NCI-H226 (cell line): Measurements from ENCODE around the gene ARHGEF18.
A peak's percentile ranks its signal among the peaks of the same experiment; 100 is the strongest.
"Not testable (repeated sequence)": the region's sequence is repeated elsewhere in the genome, so short reads cannot be mapped to it uniquely, and the experiment has no call there.

Experiments used
- DNase-seq: peaks from one replicate; pipeline ENCODE4 v3.0.0-alpha.2; 2015

The ARHGEF18 gene

DNA sequence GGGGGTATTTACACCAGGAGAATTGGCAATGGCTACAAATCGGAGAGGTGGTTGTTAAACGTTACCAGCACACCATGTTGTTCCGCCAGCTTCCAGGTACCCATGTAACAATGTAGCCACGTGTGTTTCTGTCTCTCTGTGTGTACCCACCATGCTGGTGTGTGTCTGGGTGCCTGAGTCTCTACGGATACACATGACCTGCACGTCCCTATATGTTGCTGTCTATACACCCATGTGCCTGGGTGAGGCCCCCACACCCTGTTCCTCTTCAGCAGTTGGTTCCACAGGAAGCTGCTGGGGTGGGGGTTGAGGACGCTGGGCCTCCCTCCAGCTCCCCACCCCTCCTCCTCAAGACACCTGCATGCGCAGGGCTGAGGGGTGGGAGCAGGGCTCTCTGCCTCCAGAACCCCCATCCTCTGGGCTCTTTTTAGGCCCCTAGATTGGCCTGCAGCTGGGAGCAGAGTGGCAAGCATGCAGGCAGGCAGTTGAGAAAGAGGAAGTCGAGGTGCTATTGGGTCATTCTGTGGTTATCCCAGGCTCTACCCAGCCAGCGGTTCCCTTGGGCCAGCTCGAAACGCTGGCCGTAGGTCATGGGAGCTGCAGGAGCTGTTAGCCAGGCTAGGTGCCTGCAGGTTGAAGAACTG, at the start of gene ARHGEF18:
Gene ARHGEF18 (plus strand): TSS at position 351 of the 644 bp plus-strand sequence. CDS start 13,954 bp downstream, outside the sequence.
- no peak for DNase-seq

DNA sequence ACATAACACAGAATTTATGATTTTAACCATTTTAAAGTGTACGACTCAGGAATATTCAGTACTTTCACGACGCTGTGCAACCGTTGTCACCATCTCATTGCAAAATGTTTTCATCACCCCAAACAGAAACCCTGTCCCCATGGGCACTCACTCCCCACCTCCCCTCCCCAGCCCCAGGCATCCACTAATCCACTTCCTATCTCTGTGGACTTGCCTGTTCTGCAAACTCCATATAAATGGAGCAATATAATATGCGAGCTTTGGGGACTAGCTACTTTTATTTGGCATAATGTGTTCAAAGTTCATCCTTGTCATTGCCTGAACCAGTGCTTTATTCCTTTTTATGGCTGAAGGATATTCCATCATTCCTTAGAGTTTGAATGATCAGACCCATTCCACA, 47.2 kb upstream of the ARHGEF18 start:
- DNase-seq, result no peak

DNA sequence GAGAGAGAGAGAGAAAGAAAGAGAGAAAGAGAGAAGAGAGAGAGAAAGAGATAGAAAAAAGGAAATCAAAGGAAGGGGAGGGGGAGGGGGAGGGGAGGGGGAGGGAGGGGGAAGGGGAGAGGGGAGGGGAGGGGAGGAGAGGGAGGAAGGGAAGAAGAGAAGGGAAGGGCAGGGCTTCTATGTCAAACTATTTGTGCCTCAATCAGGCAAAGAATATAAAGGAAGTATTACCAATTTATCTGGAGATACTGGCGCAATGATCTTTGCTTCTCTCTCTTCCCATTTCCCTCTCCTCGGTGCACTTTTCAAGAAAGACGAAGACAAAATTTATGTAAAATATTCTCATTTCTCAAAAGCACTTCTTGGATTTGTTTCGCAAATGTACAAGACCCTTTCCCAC, 45.3 kb upstream of the ARHGEF18 start:
- DNase-seq, result no peak

DNA sequence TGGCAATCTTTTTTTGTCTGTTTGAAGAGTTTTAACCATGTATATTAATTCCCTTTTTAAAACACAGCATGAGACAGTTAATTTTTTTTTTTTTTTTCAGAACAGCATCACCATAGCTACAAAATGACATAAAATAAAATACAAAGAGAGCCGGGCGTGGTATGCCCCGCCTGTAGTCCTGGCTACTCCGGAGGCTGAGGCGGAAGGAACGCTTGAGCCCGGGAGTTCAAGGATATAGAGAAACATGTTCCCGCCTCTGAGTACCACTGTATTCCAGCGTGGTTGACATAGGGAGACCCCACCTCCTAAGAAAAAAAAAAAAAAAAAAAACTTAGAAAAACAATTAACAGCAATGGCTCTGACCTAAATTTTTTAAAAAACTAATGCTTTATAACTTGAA, 44.5 kb upstream of the ARHGEF18 start:
- no peak for DNase-seq

DNA sequence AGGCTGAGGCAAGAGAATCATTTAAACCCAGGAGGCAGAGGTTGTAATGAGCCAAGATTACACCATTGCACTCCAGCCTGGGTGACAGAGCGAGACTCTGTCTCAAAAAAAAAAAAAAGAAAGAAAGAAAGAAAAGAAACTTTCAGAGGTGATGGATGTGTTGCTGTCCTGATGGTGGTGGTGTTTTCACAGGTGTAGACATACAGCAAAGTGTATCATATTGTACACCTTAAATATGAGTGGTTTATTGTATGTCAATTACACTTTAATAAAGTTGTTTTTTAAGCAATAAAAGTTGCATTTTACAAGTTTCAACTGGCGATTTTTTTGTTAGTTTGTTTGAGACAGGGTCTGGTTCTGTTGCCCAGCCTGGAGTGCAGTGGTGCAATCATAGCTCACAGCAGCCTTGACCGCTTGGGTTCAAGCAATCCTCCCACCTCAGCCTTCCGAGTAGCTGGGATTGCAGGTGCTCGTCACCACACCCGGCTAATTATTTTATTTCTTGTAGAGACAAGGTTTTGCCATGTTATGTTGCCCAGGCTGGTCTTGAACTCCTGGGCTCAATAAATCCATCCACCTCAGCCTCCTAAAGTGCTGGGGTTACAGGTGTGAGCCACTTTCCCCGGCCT, 41.0 kb upstream of the ARHGEF18 start:
- DNase-seq, result no peak

GRCh38 chr19:7308327-7308726, 40.4 kb upstream of the ARHGEF18 start:
- not testable (repeated sequence) for DNase-seq

DNA sequence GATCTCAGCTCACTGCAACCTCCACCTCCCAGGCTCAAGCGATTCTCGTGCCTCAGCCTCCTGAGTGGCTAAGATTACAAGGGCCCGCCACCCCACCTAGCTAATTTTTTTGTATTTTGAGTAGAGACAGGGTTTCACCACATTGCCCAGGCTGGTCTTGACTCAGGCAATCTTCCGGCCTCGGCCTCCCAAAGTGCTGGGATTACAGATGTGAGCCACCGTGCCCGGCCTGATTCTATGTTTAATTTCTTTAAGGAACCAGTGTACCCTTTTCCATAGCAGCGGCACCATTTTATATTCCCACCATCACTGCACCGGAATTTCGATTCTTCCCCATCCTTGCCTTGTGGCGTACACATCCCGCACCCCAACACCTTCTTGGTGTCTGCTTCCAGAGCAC, 36.8 kb upstream of the ARHGEF18 start:
- no peak for DNase-seq

GRCh38 chr19:7312816-7313215, 35.9 kb upstream of the ARHGEF18 start:
- no peak for DNase-seq

GRCh38 chr19:7318176-7318575, 30.6 kb upstream of the ARHGEF18 start:
- DNase-seq, result no peak

DNA sequence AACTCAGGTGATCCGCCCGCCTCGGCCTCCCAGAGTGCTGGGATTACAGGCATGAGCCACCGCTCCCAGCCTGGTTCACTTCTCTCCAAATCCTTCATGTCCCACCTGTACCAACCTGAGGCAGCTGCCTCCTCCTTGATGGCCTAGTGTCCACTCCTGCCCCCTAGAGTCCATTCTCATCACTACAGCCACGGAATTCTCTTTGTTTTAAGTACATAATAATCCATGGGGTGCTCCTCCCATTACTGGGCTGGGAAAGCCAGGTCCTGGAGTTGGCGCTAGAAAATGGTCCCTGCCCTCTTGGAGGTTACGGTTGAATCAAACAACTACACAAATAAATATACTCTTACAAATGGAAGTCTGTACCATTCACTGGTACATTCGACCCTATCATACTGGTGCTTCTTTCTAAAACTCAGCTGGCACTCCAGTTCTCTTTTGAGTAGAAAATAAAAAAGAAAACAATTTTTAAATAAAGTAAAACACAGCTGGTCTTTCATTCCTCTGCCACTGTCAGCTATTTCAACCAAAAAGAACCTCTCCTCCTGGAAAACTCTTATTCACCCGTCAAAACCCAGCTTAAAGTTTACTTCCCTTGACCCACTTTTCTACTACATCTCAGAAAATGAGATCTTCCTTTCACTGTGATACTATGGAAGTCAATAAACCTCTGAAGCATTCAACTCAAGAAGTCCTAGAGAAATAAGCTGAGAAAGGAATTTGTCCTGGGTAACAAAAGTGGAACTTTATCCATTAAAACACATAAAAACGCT, 22.4 kb upstream of the ARHGEF18 start:
- no peak for DNase-seq

DNA sequence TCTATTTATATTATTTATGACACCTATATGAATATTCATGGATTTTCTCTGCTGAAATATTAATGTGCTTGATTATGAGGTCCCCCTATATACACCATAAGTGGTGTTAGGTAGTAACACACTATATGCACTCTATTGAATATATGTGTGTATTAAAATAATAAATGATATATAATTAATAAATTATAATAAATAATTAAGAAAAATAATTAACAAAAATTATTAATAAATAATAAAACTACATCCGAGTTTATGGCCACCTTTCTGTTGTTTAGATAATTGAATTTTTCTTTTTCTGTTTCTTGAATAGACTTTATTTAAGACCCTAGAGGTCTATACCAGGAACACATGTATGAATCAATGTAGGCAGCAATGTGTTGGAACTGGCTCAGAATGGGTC, 20.9 kb upstream of the ARHGEF18 start:
- no peak for DNase-seq

DNA sequence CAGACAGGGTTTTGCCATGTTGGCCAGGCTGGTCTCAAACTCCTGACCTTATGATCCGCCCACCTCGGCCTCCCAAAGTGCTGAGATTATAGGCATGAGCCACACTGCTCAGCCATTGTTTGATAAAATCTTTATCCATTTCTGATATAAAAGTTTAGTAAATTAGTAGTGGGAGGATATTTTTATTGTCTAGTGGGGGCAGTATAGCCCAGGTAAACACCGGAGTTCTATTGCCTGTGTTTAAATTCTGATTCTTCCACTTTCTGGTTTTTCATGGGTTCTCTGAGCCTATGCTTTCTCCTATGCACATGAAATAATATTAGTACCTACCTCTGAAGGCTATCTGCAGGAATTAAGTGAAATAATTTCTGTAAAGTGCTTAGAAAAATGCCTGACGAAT, 20.1 kb upstream of the ARHGEF18 start:
- DNase-seq, result no peak

GRCh38 chr19:7331446-7331845, 17.3 kb upstream of the ARHGEF18 start:
- DNase-seq, result no peak

GRCh38 chr19:7333198-7334118, 15.3 kb upstream of the ARHGEF18 start:
- DNase-seq, result peak; percentile 25

DNA sequence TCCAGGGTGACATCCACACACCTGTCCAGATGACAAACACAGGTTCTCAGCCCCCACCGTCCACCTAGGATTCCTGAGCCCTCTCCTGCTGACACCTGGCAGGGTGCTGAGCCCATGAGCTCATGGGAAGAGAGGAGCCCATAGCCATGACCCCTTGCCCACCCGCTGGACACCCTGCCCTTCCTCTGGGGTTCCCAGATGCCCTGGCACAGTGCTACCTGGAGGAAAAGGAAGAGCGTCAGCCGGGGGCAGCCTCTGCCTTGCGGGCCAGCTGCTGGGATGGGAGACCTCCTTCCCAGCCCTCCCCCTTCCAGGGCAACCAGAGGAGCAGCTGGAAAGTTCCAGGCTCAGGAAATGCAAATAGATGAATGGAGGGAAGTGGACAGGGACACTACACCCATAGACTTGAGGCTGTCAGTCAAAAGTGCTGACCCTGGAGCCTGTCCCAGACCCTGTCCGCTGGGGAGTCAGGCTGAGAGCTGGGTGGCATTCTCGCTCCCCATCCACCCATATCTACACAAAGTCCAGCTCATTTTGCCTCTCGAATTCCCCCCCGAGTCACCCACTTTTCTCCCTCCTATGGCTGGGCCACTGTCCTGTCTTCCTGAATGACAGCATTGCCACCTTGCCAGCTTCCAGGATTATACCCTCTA, 12.3 kb upstream of the ARHGEF18 start:
- no peak for DNase-seq

- DNase-seq, result no peak
These were observed 11.2 kb upstream of the ARHGEF18 start for GRCh38 chr19:7337380-7338194.

DNA sequence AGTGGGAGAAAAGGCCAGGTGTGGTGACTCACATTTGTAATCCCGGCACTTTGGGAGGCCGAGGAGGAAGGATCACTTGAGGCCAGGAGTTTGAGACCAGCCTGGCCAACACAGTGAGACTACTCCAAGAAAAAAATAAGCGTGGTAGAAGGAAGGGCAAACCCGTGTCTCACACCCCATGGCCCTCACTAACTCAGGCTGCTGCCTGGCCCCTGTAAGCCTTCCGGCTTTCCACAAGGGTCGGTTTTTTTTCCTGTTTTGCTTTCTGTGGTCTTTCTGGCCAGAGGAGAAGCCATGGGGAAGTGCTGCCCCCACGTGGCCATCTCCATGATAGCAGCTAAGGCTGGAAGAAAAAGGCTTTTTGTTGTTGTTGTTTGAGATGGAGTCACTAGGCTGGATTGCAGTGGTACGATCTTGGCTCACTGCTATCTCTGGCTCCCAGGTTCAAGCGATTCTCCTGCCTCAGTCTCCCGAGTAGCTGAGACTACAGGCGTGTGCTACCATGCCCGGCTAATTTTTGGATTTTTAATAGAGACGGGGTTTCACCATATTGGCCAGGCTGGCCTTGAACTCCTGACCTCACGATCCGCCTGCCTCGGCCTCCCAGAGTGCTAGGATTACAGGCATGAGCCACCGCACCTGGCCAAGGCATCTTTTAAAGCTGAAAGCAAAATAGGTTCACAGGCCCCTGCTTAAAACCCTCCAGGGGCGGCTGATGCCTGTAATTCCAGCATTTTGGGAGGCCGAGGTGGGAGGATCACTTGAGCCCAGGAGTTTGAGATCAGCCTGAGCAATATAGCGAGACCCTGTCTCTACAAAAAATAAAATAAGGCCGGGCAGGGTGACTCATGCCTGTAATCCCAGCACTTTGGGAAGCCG, 7.5 kb upstream of the ARHGEF18 start:
- DNase-seq, result peak; percentile 20

GRCh38 chr19:7342143-7342542, 6.6 kb upstream of the ARHGEF18 start:
- DNase-seq, result no peak

DNA sequence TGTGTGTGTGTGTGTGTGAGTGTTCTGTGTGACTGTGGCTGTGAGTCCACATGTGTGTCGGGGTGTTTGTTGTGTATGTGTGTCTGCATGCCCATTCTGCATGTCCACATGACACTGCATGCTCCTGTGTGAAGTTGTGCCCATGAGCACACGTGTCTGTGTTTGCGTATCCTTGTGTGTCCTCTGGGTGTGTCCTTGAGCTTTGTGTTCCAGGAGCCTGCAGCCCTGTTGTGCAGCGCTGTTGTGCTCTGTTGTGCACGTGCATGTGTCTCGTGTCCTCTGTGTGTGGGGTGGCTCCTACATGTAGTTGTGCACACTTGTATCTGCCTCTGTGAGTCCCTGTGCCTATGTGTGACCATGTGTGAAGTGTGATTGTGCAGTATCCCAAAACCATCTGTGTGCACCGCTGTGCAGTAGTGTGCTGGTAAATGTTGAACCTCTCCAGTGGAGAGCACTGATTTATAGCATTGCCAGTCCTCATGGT, 2.2 kb upstream of the ARHGEF18 start:
- no peak for DNase-seq

DNA sequence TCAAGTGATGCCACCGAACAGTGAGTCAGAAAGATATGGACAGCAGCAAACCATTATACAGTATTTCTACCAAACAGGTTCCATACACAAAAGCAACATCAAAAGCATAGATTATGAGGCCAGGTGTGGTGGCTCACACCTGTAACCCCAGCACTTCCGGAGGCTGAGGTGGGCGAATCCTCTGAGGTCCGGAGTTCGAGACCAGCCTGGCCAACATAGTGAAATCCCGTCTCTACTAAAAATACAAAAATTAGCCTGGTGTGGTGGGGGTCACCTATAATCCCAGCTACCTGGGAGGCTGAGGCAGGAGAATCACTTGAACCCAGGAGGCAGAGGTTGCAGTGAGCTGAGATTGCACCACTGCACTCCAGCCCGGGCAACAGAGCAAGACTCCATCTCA, 1.7 kb upstream of the ARHGEF18 start:
- DNase-seq, result not testable (repeated sequence)
